PFSK-1 (cell line): ENCODE results near the gene ARPC4.

Experiments
- FOXP2 ChIP-seq: optimal IDR thresholded peaks from 2 replicates; pipeline ENCODE3; 2011; ENCODE audit warnings: borderline replicate concordance, control low read depth, inconsistent platforms; ENCODE audit not compliant: insufficient read depth; ENCODE audit errors: extremely low read length, extremely low read depth
- POLR2AphosphoS5 ChIP-seq: IDR thresholded peaks from 2 replicates; pipeline ENCODE4 v1.6.1; 2012; ENCODE audit warnings: low read depth, mild to moderate bottlenecking, control low read depth, low read length, moderate library complexity
- SIN3A ChIP-seq: IDR thresholded peaks from 2 replicates; pipeline ENCODE4 v1.6.1; 2012; ENCODE audit warnings: mild to moderate bottlenecking, low read length, moderate library complexity, borderline replicate concordance; ENCODE audit not compliant: insufficient read depth
- TAF1 ChIP-seq: IDR thresholded peaks from 2 replicates; pipeline ENCODE4 v1.6.1; 2012; ENCODE audit warnings: low read length, control low read depth, borderline replicate concordance; ENCODE audit not compliant: insufficient read depth
- TF ChIP-seq, protein P1 (sequence below), 2 experiments: IDR thresholded peaks; 2 replicates each; pipeline versions ENCODE4 v1.6.1 to v1.8.0; 2011 to 2012; ENCODE audit warnings: low read depth in 2 of 2, low read length in 2 of 2, control low read depth in 1 of 2, inconsistent platforms in 1 of 2, mild to moderate bottlenecking in 1 of 2, moderate library complexity in 1 of 2; ENCODE audit not compliant: insufficient read depth in 1 of 2

The ARPC4 gene

DNA sequence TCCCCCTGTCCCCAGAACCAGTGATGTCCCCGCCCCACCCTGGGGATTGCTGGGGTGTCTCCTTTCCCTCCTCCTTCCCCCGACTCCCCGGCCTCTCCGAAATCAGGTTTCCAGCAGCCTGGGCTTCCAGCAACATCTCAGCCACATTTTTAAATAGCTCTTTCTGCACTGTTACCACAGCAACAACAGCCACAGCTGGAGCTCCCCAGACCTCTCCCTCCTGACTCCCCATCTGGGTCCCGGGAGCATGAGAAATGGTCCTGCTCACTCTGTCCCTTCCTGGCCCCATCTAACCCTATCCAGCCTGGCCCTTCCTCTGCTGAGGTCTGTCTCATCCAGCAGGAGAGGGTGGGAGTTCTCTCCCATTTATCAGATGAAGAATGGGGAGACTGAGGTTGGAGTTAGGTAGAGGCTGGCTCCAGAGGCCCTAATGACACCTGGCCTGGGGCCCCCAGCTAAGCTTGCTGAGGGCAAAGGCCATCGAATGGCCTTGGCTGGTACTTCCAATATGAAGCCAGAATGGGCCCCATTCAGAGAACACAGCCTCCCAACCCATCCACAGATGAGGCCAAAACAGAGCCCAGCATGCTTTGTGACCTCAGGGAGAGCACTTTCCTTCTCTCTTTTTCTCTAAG, 24.6 kb upstream of the ARPC4 start:
- TF ChIP-seq POLR2AphosphoS5 (no peak), TAF1 (no peak), FOXP2 (no peak), SIN3A (no peak)
- TF ChIP-seq, protein P1, sequence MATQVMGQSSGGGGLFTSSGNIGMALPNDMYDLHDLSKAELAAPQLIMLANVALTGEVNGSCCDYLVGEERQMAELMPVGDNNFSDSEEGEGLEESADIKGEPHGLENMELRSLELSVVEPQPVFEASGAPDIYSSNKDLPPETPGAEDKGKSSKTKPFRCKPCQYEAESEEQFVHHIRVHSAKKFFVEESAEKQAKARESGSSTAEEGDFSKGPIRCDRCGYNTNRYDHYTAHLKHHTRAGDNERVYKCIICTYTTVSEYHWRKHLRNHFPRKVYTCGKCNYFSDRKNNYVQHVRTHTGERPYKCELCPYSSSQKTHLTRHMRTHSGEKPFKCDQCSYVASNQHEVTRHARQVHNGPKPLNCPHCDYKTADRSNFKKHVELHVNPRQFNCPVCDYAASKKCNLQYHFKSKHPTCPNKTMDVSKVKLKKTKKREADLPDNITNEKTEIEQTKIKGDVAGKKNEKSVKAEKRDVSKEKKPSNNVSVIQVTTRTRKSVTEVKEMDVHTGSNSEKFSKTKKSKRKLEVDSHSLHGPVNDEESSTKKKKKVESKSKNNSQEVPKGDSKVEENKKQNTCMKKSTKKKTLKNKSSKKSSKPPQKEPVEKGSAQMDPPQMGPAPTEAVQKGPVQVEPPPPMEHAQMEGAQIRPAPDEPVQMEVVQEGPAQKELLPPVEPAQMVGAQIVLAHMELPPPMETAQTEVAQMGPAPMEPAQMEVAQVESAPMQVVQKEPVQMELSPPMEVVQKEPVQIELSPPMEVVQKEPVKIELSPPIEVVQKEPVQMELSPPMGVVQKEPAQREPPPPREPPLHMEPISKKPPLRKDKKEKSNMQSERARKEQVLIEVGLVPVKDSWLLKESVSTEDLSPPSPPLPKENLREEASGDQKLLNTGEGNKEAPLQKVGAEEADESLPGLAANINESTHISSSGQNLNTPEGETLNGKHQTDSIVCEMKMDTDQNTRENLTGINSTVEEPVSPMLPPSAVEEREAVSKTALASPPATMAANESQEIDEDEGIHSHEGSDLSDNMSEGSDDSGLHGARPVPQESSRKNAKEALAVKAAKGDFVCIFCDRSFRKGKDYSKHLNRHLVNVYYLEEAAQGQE (IDR thresholded peaks at IDR 0.05; ENCODE audit: insufficient read depth in 1 of 2, low read depth in 2 of 2, low read length in 2 of 2) = no peak

DNA sequence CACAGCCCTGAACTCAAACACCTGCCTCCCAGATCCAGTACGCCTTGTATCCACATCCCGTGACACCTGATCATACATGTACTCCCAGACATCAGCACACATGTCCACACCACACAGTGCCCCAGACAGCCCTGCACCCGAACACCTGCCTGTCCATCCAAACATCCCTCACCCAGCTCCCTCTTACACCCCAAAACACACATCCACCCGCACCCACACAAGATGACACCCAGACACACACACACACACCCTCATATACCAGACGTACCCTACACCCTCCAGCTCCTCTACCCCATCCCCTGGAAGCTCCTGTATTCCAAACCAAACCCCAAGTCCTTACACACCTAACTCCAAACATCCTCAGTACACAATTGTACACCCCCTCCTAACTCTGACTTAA, 23.9 kb upstream of the ARPC4 start:
- TF ChIP-seq SIN3A (no peak), TAF1 (no peak), FOXP2 (no peak)

DNA sequence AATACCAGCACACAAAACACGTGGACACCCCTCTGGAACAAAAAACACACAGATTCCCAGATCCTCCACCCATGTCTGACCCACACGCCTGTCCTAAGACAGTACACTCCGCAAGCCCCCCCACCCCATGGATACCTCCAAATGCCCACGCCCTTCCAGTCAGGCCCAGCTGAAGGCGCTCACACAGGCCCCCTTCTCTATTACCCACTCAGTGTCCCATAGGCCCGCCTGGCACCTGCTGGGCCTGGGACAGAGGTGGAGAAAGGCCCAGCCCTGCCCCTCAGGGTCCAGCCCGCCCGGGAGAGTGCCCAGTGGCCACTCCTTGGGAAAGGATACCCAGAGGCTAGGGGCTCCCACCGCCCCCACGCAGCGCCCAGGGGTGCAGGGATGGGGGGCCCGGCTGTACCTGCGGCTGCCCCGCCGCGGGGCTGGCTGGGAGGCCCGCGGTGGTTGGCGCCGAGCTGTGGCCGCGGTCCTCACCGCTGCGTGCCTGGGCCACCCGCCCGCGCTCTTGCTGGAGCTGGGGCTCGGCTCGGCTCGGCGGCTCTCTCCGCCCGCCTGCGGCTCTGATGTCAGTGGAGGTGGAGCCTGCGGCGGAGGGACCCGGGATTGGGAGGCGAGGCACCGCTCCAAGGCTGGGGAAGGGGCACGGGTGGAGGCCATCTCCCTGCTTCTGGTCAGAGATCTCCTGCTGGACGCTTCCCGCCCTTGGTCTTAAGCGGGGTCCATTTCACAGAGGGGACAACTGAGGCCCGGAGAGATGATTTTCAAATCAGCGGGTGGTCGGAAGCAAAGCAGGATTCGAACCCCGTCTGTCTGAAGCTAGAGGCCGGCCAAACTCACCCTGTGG, 23.2 kb upstream of the ARPC4 start, which contains the start of gene CAMK1:
Gene CAMK1 (minus strand): TSS at position 522 of the 850 bp plus-strand sequence. CDS start 2,198 bp downstream, outside the sequence.
- TF ChIP-seq SIN3A (no peak), TAF1 (no peak), FOXP2 (peak; percentile 22), POLR2AphosphoS5 (no peak; the same call in 1 of the 2 replicates)
- TF ChIP-seq, protein P1 (IDR thresholded peaks at IDR 0.05; ENCODE audit: insufficient read depth in 1 of 2, low read depth in 2 of 2, low read length in 2 of 2) = no peak

DNA sequence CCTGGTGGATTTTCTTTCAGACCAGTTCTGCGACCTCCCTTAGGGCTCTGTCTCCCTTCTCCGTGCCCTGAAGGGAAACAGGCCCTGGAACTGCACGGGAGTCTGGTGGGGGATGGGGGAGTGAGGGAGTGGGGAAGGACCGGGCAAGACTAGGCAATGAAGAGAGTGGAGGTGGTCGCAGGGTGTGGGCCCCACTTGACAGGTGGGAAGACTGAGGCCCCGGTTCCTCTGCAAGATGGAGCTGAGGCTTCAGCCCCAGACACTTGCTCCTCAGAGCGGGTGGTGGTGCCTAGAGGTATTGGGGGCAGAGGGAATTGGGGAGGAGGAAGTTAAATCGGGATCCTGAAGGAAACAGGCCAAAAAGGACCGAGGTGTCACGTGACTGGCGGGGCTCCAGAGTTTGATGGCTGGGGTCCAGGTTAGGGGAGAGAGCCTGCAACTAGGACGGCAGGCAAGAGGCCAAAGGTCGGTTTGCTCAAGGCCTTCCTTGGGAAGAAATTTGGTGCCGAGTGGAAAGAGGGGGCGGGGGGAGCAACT, 22.5 kb upstream of the ARPC4 start:
- no peak for TF ChIP-seq FOXP2

DNA sequence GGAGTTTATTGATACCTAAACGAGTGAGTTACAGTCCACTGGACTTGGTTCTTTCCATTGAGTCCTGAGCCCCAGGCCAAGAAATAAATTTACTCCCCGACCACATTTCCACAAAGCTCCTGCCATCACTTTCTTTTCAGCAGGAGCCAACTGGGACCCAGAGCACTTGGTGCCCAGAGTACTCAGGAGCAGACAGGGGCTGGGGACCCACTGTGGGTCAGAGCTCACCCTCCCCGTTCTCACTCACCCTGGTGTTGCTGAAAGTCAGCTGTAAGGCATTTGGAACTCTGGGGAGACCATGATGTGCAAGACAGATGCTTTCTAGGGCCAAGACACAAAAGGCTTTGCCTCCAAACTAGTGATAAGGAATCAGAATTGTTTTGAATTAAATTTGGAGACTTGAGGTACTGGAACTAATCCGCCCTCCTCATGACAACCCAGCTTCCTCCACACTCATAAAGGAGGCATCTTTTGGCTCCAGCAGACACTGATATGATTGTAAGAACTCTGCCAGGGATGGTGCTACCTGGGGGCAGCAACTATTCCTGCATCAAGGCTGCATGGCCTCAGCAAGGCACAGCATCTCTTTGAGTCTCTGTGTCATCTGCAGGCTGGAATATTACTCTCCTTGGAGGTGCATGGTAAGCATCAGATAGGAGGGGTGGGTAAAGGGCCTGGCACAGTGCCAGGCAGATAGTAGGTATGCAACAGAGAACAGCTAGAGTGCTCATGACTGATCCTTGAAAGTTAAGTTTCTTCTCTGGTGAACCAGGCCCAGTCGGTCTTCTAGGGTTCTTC, 15.8 kb upstream of the ARPC4 start:
- TF ChIP-seq TAF1 (no peak), FOXP2 (no peak), POLR2AphosphoS5 (no peak), SIN3A (no peak)
- TF ChIP-seq, protein P1 (IDR thresholded peaks at IDR 0.05; ENCODE audit: insufficient read depth in 1 of 2, low read depth in 2 of 2, low read length in 2 of 2) = no peak

DNA sequence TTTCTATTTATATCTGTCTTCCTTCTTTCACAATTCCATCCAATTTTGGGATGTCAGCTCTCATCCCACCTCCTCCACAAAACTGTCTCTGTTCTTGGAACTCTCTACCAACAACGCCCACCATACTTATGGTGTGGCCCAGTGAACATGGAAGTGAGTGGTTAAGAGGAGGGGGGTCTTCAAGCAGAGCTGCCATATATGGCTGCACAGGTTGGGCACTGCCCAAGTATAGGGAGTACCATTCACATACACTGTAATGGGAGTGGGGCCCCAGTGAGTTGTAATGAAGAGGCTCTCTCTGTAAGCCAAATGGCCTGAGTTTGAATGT, 15.2 kb upstream of the ARPC4 start:
- TF ChIP-seq SIN3A (no peak), FOXP2 (no peak), POLR2AphosphoS5 (no peak), TAF1 (no peak)
- TF ChIP-seq, protein P1 (IDR thresholded peaks at IDR 0.05; ENCODE audit: insufficient read depth in 1 of 2, low read depth in 2 of 2, low read length in 2 of 2) = no peak
